Epidermal melanocyte (primary cell): ENCODE measurements around the gene TRAPPC11.

Source experiments
- DNase-seq: peaks from one replicate; pipeline ENCODE4 v3.0.0; 2011; ENCODE audit warnings: low spot score; ENCODE audit not compliant: insufficient read length

The TRAPPC11 gene

GRCh38 chr4:183637461-183637860 lies 21.6 kb upstream of the TRAPPC11 start:
- no peak for DNase-seq

- DNase-seq: no peak
Measured at GRCh38 chr4:183638436-183638835, 20.7 kb upstream of the TRAPPC11 start.

GRCh38 chr4:183639291-183639690 lies 19.8 kb upstream of the TRAPPC11 start:
- DNase-seq: no peak

GRCh38 chr4:183645326-183645725 lies 13.8 kb upstream of the TRAPPC11 start:
- no peak for DNase-seq

- DNase-seq: no peak
Measured at GRCh38 chr4:183657564-183657963, 1.5 kb upstream of the TRAPPC11 start.

- DNase-seq: no peak
Measured at GRCh38 chr4:183658362-183659028, 598 bp upstream of the TRAPPC11 start.

GRCh38 chr4:183659872-183660242 lies 764 bp downstream of the TRAPPC11 start:
- no peak for DNase-seq

GRCh38 chr4:183666088-183666487 lies 7.0 kb downstream of the TRAPPC11 start:
- DNase-seq: no peak

GRCh38 chr4:183670251-183670650 lies 11.2 kb downstream of the TRAPPC11 start:
- DNase-seq: no peak

GRCh38 chr4:183670960-183671555 lies 12.0 kb downstream of the TRAPPC11 start:
- DNase-seq: no peak

- no peak for DNase-seq
Measured at GRCh38 chr4:183674153-183674552, 15.1 kb downstream of the TRAPPC11 start.

GRCh38 chr4:183675625-183676024 lies 16.5 kb downstream of the TRAPPC11 start:
- DNase-seq: no peak

GRCh38 chr4:183681119-183681518 lies 22.0 kb downstream of the TRAPPC11 start:
- no peak for DNase-seq

GRCh38 chr4:183686461-183686860 lies 27.4 kb downstream of the TRAPPC11 start:
- no peak for DNase-seq

- no peak for DNase-seq
Measured at GRCh38 chr4:183688216-183688615, 29.1 kb downstream of the TRAPPC11 start.

- DNase-seq: no peak
Measured at GRCh38 chr4:183691006-183691405, 31.9 kb downstream of the TRAPPC11 start.

GRCh38 chr4:183691897-183692296 lies 32.8 kb downstream of the TRAPPC11 start:
- no peak for DNase-seq

GRCh38 chr4:183698909-183699308 lies 39.8 kb downstream of the TRAPPC11 start:
- no peak for DNase-seq

GRCh38 chr4:183700407-183700806 lies 41.3 kb downstream of the TRAPPC11 start:
- no peak for DNase-seq

GRCh38 chr4:183702492-183702891 lies 43.4 kb downstream of the TRAPPC11 start:
- DNase-seq: no peak

- DNase-seq: no peak
Measured at GRCh38 chr4:183714626-183715025, 55.5 kb downstream of the TRAPPC11 start.

GRCh38 chr4:183716302-183716701 lies 57.2 kb downstream of the TRAPPC11 start:
- no peak for DNase-seq

GRCh38 chr4:183718876-183719275 lies 59.8 kb downstream of the TRAPPC11 start:
- no peak for DNase-seq
